ENCODE results near the gene PGM2L1.
A peak's percentile ranks its signal among the peaks of the same experiment; 100 is the strongest.
"Not testable (repeated sequence)": the region's sequence is repeated elsewhere in the genome, so short reads cannot be mapped to it uniquely, and the experiment has no call there.

Gene PGM2L1

DNA sequence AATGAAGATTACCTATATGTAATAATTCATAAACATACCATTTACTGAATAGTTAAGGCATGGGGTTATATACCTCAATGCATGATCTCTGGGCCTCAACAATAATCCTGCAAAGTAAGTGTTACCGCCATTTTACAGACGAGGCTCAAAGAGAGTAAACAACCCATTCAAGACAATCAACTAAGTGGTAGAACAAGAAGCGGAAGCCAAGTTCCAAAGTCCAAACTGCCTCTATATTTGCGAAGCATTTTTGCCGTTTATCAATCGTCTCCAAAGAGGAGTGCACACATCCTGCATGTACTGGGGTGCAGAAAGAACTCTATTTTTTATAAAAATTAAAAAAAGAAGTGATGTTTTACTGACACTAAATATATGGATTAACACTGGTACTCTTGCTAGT lies 59.3 kb downstream of the PGM2L1 start:
- no peak for DNase-seq (ENCODE audit: low spot score)

- DNase-seq (ENCODE audit: low spot score) = no peak
These were observed 65.0 kb downstream of the PGM2L1 start for GRCh38 chr11:74333193-74333592.

GRCh38 chr11:74332291-74332690 lies 65.9 kb downstream of the PGM2L1 start:
- DNase-seq (ENCODE audit: low spot score) = no peak

DNA sequence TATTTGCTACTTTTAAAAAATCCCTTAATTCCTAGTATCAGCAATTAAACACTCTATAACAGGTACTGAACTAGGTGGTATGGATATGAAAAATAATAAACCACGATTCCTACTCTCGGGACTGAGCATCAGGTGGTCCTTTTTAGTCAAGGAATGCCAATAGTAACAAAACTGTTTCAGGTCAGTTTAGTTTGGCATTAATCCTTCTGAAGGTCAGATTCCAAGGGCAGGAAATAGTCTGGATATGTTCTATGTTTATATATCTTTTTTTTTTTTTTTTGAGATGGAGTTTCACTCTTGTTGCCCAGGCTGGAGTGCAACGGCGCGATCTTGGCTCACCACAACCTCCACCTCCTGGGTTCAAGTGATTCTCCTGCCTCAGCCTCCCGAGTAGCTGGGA lies 67.2 kb downstream of the PGM2L1 start:
- DNase-seq (ENCODE audit: low spot score) = not testable (repeated sequence)

DNA sequence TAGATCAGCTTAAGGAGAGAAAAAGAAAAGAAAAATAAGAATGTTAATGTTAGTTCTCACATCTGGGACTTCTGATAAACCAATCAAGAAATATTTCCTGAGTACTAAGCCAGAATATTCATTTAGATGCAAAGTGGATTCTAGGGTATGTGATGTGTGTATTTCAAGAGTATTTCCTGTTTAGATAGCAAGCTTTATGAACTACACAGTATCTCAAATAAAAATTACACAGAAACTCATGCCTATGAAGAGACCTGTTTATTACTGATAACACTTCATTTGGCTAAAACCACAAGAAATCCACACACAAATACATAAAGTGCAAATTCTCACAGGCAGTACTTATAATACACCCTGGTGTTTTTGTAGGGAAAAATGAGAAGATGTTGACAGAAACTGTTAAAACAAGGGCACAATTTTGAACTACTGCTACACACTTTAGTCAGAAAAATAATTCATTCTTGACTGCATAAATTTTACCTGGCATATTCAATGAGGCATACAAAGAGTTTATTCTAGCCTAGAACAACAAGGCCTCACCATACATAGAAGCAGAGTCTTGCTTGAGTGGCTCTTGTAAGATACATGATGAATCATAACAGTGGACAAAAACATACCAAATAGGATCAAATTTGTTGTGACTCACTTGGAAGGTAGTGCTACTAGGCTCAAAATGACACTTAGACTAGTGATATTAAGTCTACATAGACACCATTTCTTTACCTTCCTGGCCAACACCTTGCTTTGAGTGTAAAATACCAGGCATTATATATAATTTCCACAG lies 68.0 kb downstream of the PGM2L1 start:
- DNase-seq (ENCODE audit: low spot score) = no peak

DNA sequence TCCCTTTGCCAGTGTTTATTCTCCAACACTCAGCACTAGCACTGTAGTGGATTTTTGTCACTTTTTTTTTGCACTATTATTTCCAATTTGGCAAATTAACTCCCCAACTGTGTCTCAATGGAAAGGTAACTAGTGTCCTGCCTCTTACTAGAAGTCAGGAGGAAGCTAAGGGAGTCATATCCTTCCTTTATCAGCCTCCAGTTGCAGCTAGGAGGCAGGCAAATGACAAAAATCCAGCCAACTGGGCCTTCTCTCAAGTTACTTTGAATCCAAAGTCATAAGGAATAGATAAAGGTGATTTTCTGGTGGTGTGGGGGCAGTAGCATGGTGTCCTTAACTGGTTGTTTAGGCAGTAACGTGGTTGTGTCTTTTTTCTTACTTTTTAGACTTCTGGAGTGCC lies 71.2 kb downstream of the PGM2L1 start:
- DNase-seq (ENCODE audit: low spot score) = no peak

DNA sequence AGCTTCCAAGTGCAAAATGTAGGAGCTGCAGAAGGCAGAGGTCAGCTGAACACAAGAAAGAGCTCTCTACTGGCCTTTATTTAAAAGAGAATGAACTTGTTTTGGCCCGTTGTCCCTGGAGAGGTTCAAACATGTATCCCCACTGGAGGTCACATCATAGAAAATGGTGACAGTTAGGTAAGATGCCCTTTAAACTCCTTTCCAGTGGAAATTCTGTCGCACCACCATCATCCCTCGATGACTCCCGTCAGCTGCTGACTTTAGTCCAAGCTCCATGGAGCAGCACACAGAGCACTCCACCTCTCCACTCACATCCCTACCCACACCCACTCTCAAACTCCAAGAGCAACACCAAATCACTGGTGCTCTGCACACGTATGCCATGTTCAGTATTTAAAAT lies 71.6 kb downstream of the PGM2L1 start:
- DNase-seq (ENCODE audit: low spot score) = no peak

DNA sequence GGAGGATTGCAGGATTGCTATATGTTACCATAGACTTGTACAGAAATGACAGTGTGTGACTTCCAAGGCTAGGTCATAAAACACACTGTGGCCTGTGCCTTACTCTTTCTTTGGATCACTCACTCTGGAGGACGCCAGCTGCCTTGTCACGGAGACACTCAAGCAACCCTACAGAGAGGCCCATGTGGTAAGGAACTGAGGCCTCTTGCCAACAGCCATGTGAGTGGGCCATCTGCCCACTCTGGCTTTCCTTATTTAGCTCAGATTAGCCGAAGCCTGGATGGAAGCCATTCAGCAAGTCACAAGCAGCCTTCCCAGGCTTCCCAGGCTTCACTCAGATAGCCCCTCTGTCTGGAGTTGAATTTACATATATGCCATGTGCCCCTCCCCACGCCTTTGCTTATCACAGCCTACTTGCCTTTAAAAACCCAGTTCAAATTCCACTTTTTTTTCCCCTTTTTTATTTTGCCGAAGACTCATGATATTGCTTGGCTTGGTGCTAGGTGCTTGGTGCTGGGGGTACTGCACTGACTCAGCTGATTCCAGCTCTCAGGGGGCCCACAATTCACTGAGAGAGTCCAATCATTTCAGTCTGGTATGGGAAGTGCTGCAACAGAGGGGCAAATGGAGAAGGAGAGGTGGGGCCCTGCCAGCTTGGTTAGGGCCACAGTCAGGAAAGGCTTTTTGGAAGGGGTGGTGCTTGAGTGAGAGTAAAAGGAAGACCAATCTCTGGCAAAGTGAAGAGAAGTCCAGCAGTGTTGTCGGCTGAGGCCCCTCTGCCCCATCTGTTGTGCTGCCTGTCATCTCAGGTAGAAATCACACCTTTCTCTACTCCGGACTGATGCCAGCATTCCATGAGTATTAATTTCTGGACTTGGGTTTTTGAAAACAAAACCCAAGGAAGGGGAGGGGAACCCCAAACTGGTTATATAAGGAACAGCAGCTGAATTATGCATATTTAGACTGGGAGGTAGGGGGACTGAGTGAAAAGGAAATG lies 72.3 kb downstream of the PGM2L1 start:
- DNase-seq (ENCODE audit: low spot score) = peak; percentile 59

GRCh38 chr11:74322667-74323066 lies 75.6 kb downstream of the PGM2L1 start:
- no peak for DNase-seq (ENCODE audit: low spot score)

- DNase-seq (ENCODE audit: low spot score) = no peak
These were observed 76.6 kb downstream of the PGM2L1 start for GRCh38 chr11:74321487-74322188.

- DNase-seq (ENCODE audit: low spot score) = no peak
These were observed 77.7 kb downstream of the PGM2L1 start for GRCh38 chr11:74320538-74320937.

- no peak for DNase-seq (ENCODE audit: low spot score)
These were observed 79.0 kb downstream of the PGM2L1 start for GRCh38 chr11:74319139-74319816.

- DNase-seq (ENCODE audit: low spot score) = no peak
These were observed 79.8 kb downstream of the PGM2L1 start for GRCh38 chr11:74318241-74318932.

- no peak for DNase-seq (ENCODE audit: low spot score)
These were observed 81.3 kb downstream of the PGM2L1 start for GRCh38 chr11:74316772-74317505.

DNA sequence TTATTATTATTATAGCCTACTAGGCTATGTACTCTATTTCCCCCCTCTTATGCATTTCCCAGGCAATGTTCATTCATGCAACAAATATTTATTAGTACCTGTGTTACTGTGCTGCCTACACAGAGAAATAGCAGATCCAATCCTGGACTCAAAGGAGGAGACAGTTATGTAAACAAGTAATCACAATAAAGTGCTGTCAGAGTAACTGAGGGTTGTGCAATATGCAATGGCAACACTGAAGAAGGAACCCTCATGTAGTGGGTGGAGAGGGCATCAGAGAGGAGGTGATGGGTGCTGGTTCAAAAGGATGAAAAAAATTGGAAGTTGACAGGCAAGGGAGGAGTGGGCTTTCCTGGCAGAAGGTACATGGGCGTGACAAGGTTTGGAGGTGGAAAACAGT lies 85.9 kb downstream of the PGM2L1 start:
- DNase-seq (ENCODE audit: low spot score) = no peak

DNA sequence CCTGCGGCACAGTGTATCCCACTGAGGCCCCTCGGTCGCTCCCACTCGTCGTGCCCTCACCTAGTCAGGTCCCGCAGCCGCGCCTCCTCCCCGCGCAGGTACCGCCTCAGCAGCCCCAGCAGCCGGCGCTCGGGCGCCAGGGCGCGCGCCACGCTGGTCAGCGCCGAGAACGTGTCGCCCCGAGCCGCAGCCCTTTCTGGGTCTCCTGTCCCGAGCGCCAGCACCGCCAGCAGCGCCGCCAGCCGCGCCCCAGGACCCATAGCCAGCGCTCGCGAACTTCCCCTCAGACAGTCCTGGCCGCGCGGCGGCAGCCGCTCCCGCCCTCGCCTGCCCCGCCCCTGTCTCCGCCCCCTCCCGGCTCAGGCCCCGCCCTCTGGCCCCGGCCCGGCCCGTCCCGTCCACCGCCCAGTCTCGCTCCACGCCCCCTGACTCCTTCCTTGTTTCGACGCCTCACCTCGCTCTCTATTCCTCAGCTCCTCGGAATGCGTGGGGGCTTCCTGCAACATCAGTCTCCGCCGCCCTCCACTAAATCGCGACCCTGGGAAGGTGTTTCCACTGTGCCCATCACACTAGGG lies 86.8 kb downstream of the PGM2L1 start, which contains the start of gene P4HA3:
Gene P4HA3 (minus strand): TSS at position 289 of the 575 bp plus-strand sequence. CDS start 29 bp downstream, at position 260.
- no peak for DNase-seq (ENCODE audit: low spot score)

- no peak for DNase-seq (ENCODE audit: low spot score)
These were observed 87.4 kb downstream of the PGM2L1 start for GRCh38 chr11:74310857-74311256.

DNA sequence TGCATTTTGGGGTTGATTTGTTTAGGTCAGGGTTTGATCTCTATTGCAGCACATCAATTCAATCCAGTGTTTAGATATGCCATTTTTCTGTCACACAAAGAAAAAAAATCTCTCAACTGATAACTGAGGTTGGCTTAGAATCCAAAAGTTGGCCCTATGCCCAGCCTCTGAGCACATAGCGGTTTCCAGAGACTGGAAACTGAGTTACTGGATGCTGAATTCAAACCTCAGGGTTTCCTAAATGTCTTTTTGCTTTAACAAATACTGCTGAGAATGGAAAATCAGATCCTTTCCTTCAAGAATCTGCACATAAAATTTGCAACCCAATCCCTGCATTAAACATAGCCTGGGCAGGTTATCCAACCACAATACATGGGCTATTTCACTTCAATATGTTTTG lies 90.8 kb downstream of the PGM2L1 start:
- no peak for DNase-seq (ENCODE audit: low spot score)

DNA sequence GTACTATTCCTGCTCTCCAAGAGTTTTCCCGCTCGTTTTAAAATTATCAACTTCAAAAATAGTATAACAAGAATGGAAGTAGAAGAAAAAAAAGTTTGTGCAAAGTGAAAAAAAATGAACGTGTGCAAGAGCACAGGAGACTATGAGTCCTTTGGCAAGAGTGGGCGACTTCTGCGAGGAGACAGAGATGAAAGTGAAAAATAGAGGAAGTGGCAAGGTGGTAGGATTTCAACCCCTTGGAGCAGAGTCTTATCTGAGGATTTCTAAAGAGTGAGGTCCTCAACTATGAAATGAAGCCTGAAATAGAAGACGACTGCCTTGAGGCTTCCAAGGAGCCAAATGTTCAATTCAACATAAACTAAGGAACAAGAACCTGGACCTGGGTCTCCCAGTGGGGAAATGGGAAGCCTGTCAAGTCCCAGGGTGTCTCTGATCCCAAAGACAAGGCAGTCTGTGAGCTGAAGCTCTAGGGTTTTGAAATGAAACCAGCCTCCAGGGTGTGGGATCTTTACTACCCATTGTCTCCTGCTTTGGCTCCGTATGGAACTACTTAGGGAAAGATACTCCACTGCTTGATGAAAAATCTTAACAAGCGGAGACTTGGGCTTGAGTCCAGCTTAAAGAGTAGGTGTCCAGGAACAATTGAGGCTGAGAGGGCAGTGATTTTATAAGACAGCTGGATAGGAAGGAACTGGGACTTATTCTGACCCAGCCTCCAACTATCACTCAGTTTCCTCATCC lies 91.6 kb downstream of the PGM2L1 start:
- no peak for DNase-seq (ENCODE audit: low spot score)

Measured in globus pallidus (tissue), 1 donor.